Gastroesophageal sphincter (tissue), 3 donors: Measurements from ENCODE around the gene VWA8.

ENCODE experiments used
- EP300 ChIP-seq: sonication (generic); formaldehyde crosslinking; IDR thresholded peaks from one replicate; pipeline ENCODE4 v1.6.1; 2017; ENCODE audit warnings: antibody characterized with exemption, mild to moderate bottlenecking
- POLR2A ChIP-seq, 2 donors: fragments of 450-650 bp; IDR thresholded peaks; one replicate each; pipeline ENCODE4 v1.6.1; 2017; ENCODE audit warnings: antibody characterized with exemption in 2 of 2, mild to moderate bottlenecking in 2 of 2, moderate library complexity in 1 of 2
- POLR2AphosphoS5 ChIP-seq: sonication (generic); formaldehyde crosslinking; IDR thresholded peaks from one replicate; pipeline ENCODE4 v1.6.1; 2017; ENCODE audit warnings: antibody characterized with exemption
- TF ChIP-seq, protein P1 (sequence below), 4 experiments: fragments of 200-600 bp in 2 of 4; fragments of 450-650 bp in 2 of 4; sonication (generic) in 1 of 4; IDR thresholded peaks; one replicate each; pipeline ENCODE4 v1.5.1; 2017 to 2019; ENCODE audit warnings: antibody characterized with exemption in 4 of 4, mild to moderate bottlenecking in 2 of 4, moderate library complexity in 2 of 4

DNA sequence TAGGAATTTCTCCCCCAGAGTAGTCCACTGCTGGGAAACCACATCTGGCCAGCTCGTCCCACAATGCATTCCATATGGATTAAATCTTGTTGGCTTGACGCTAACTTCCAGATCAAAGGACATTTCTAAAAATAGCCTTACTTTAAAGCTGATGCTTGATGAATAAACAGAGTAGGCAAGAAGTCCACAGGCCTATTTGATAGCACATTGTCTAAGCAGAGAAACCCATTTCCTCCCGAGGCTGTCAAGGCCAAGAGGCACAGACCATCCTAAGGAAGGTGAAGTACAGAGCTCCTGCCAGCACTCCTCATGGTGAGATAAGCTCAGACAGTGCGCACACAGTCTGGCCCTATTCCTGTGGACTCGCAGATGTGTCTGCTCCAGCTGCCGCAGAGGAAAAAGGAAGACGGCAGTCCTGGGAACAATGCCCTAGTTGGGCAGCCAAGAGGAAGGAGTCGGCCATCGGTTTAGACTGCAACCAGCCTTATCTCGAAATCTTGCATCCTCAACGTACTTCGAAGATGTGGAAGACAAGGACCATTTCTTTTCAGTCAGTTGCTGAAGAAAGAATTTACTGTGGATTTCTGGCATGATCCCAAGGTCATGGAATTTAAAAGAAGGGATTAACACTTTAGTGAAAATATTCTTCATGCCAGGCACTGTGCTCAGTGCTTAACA, 346.8 kb downstream of the VWA8 start:
- TF ChIP-seq, protein P1, sequence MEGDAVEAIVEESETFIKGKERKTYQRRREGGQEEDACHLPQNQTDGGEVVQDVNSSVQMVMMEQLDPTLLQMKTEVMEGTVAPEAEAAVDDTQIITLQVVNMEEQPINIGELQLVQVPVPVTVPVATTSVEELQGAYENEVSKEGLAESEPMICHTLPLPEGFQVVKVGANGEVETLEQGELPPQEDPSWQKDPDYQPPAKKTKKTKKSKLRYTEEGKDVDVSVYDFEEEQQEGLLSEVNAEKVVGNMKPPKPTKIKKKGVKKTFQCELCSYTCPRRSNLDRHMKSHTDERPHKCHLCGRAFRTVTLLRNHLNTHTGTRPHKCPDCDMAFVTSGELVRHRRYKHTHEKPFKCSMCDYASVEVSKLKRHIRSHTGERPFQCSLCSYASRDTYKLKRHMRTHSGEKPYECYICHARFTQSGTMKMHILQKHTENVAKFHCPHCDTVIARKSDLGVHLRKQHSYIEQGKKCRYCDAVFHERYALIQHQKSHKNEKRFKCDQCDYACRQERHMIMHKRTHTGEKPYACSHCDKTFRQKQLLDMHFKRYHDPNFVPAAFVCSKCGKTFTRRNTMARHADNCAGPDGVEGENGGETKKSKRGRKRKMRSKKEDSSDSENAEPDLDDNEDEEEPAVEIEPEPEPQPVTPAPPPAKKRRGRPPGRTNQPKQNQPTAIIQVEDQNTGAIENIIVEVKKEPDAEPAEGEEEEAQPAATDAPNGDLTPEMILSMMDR (IDR thresholded peaks at IDR 0.05): no peak
- TF ChIP-seq POLR2A (IDR thresholded peaks at IDR 0.05): no peak
- no peak for TF ChIP-seq EP300
- no peak for TF ChIP-seq POLR2AphosphoS5
